ENCODE results near the gene LGALS1.
"Not testable (repeated sequence)": the region's sequence is repeated elsewhere in the genome, so short reads cannot be mapped to it uniquely, and the experiment has no call there.

Gene LGALS1

GRCh38 chr22:37692627-37693285, 17.3 kb downstream of the LGALS1 start:
- no peak for DNase-seq

GRCh38 chr22:37694131-37694530, 18.7 kb downstream of the LGALS1 start:
- DNase-seq = not testable (repeated sequence)

GRCh38 chr22:37696260-37696656, 20.8 kb downstream of the LGALS1 start:
- DNase-seq = not testable (repeated sequence)

- no peak for DNase-seq
Measured at GRCh38 chr22:37696657-37697537, 21.5 kb downstream of the LGALS1 start, which contains the start of gene TRIOBP. Gene TRIOBP (plus strand): TSS chr22:37697048. CDS start chr22:37701366, 4,318 bp downstream.

- DNase-seq = no peak
Measured at GRCh38 chr22:37697538-37697835, 22.1 kb downstream of the LGALS1 start.

- peak; percentile 19 to 57 for DNase-seq
Measured at GRCh38 chr22:37701141-37701786, 25.8 kb downstream of the LGALS1 start.

- DNase-seq = no peak
Measured at GRCh38 chr22:37703906-37704305, 28.5 kb downstream of the LGALS1 start.

GRCh38 chr22:37704645-37705044, 29.2 kb downstream of the LGALS1 start:
- no peak for DNase-seq

GRCh38 chr22:37705205-37705604, 29.8 kb downstream of the LGALS1 start:
- DNase-seq = no peak

- DNase-seq = no peak
Measured at GRCh38 chr22:37708580-37709444, 33.4 kb downstream of the LGALS1 start.

- DNase-seq = no peak
Measured at GRCh38 chr22:37709445-37709765, 34.0 kb downstream of the LGALS1 start.

- no peak for DNase-seq
Measured at GRCh38 chr22:37710675-37711074, 35.2 kb downstream of the LGALS1 start.

- DNase-seq = no peak
Measured at GRCh38 chr22:37711490-37711889, 36.1 kb downstream of the LGALS1 start.

GRCh38 chr22:37713761-37714160, 38.3 kb downstream of the LGALS1 start:
- DNase-seq = no peak

- DNase-seq = no peak
Measured at GRCh38 chr22:37714634-37715033, 39.2 kb downstream of the LGALS1 start.

GRCh38 chr22:37715760-37716159, 40.3 kb downstream of the LGALS1 start:
- no peak for DNase-seq

GRCh38 chr22:37716708-37717107, 41.3 kb downstream of the LGALS1 start:
- no peak for DNase-seq

GRCh38 chr22:37717235-37717634, 41.8 kb downstream of the LGALS1 start:
- DNase-seq = not testable (repeated sequence)

- not testable (repeated sequence) for DNase-seq
Measured at GRCh38 chr22:37717746-37718305, 42.4 kb downstream of the LGALS1 start.

GRCh38 chr22:37725551-37726240, 50.3 kb downstream of the LGALS1 start:
- no peak for DNase-seq

GRCh38 chr22:37726241-37726887, 50.9 kb downstream of the LGALS1 start:
- peak; percentile 24 for DNase-seq

Measured in Kasumi-1 (cell line).